ENCODE data around the gene CAMTA1. TPM values are rescaled to one million over a fixed set of nuclear protein-coding genes. Genes with fewer than 3 reads are reported as not detected.

CAMTA1 gene
- total and polyA plus RNA-seq, 9 of the 15 experiments (the other 6 are each of a cell fraction or from before 2014, with no cell fraction given): 43.9 to 161 (median 65.9) TPM

- TF ChIP-seq EP300 (IDR thresholded peaks at IDR 0.05; ENCODE audit: low read length) (no peak; the same call in 1 of the 2 replicates), HMGN3 (IDR thresholded peaks at IDR 0.05; ENCODE audit: borderline replicate concordance, extremely low read depth, insufficient read length, low read depth, low read length) (no peak), E4F1 (CRISPR knock-in tag; IDR thresholded peaks at IDR 0.05; ENCODE audit: borderline replicate concordance) (no peak), IRF9 (tag; IDR thresholded peaks at IDR 0.05) (no peak), ZNF589 (CRISPR knock-in tag; IDR thresholded peaks at IDR 0.05; ENCODE audit: low read depth) (0 out of 2 replicates have a peak, but pooled peaks have one; percentile 41), ZNF12 (CRISPR knock-in tag; IDR thresholded peaks at IDR 0.05) (no peak), E2F6 (IDR thresholded peaks at IDR 0.05; ENCODE audit: borderline replicate concordance in 1 of 2, extremely low read depth in 1 of 2, insufficient read depth in 1 of 2, insufficient read length in 1 of 2, low read depth in 1 of 2, low read length in 1 of 2, poor library complexity in 1 of 2, severe bottlenecking in 1 of 2) (no peak), SFPQ (IDR thresholded peaks at IDR 0.05; ENCODE audit: low read depth, low read length) (no peak), DPF2 (IDR thresholded peaks at IDR 0.05) (peak; percentile 42; the same call in 1 of the 2 replicates), ETS1 (conservative IDR thresholded peaks at IDR 0.05; ENCODE audit: control insufficient read depth, low read depth, low read length) (no peak), CREB3L1 (IDR thresholded peaks at IDR 0.05; ENCODE audit: borderline replicate concordance, low read depth) (no peak), SREBF2 (CRISPR knock-in tag; IDR thresholded peaks at IDR 0.05) (no peak), ZNF586 (CRISPR knock-in tag; conservative IDR thresholded peaks at IDR 0.05) (no peak), SOX6 (IDR thresholded peaks at IDR 0.05) (no peak), KLF10 (CRISPR knock-in tag; IDR thresholded peaks at IDR 0.05) (no peak), TARDBP (IDR thresholded peaks at IDR 0.05) (no peak), ZNF785 (CRISPR knock-in tag; IDR thresholded peaks at IDR 0.05) (no peak), IRF2 (CRISPR knock-in tag; IDR thresholded peaks at IDR 0.05) (no peak), MAZ (CRISPR knock-in tag; conservative IDR thresholded peaks at IDR 0.05 in 1 of 2, IDR thresholded peaks at IDR 0.05 in 1 of 2) (peak; percentile 24 to 51; a peak in 2 of 4 replicates)
These were observed 127.3 kb downstream of the CAMTA1 start (continued) for GRCh38 chr1:6912518-6912917.
